Adrenal gland (tissue), 5 donors: Measurements from ENCODE around the gene GAS2L2.

Experiments
- POLR2A ChIP-seq, 2 donors: fragments of 450-650 bp; IDR thresholded peaks; one replicate each; pipeline ENCODE4 v1.6.1; 2017; ENCODE audit warnings: antibody characterized with exemption in 2 of 2, mild to moderate bottlenecking in 2 of 2, moderate library complexity in 1 of 2
- TF ChIP-seq, protein P1 (sequence below), 6 experiments: fragments of 450-650 bp in 4 of 6; fragments of 200-600 bp in 2 of 6; sonication (generic) in 1 of 6; IDR thresholded peaks; 1 replicate in 5 of 6; 2 replicates in 1 of 6; pipeline versions ENCODE4 v1.5.1 to v1.8.0; 2016 to 2021; ENCODE audit warnings: antibody characterized with exemption in 6 of 6, mild to moderate bottlenecking in 2 of 6, moderate library complexity in 1 of 6
- donor health status: DM: no; HTN: no; CAD: no.

DNA sequence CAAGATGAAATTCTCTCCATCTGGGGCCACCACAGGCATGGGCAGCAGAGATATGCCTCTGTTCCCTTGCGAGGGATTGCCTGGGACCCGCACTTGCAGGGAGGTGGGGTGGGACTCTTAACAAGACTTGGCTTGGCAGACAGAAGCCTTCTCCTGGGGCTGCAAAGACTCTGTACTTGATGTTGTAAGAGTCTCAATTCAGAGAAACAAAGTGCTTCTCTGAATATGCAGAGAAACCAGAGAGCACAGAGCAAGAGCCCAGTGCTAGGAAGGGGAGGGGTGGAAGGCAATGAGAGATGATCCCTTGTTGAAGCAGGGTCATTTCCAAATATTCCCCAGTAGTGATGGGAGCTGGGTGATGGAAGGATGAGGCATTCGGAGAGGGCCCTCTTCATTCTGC is 40.2 kb upstream of the GAS2L2 start:
- TF ChIP-seq, protein P1, sequence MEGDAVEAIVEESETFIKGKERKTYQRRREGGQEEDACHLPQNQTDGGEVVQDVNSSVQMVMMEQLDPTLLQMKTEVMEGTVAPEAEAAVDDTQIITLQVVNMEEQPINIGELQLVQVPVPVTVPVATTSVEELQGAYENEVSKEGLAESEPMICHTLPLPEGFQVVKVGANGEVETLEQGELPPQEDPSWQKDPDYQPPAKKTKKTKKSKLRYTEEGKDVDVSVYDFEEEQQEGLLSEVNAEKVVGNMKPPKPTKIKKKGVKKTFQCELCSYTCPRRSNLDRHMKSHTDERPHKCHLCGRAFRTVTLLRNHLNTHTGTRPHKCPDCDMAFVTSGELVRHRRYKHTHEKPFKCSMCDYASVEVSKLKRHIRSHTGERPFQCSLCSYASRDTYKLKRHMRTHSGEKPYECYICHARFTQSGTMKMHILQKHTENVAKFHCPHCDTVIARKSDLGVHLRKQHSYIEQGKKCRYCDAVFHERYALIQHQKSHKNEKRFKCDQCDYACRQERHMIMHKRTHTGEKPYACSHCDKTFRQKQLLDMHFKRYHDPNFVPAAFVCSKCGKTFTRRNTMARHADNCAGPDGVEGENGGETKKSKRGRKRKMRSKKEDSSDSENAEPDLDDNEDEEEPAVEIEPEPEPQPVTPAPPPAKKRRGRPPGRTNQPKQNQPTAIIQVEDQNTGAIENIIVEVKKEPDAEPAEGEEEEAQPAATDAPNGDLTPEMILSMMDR (IDR thresholded peaks at IDR 0.05), result no peak
- no peak for TF ChIP-seq POLR2A (IDR thresholded peaks at IDR 0.05)
